GM12878 (cell line): ENCODE measurements around the gene WDR93. TPM values are rescaled to one million over a fixed set of nuclear protein-coding genes. Genes with fewer than 3 reads are reported as not detected.

Experiments
- ATAC-seq: fragments of 200-7000 bp; cut with Tn5 transposase; 3 replicates; pipeline ENCODE4 v1.9.1; 2020; ENCODE audit warnings: mild to moderate bottlenecking, moderate library complexity
- BruUV-seq: library from RNA; stranded (reverse); fragments of 400-500 nt; replicated peaks from 2 replicates; lab custom pipeline; 2021; lab: Mats Ljungman, UMichigan
- CTCF ChIA-PET: fragments of 300-600 bp; sonication (Branson Sonifier 250); formaldehyde crosslinking; extraction: SDS; loops from one replicate; lab custom pipeline; 2021; ENCODE audit warnings: inconsistent platforms; lab: Yijun Ruan, JAX
- POLR2A ChIA-PET: fragments of 350-600 bp; formaldehyde crosslinking; extraction: SDS; loops from one replicate; lab custom pipeline; 2021; ENCODE audit warnings: inconsistent platforms; lab: Charles Lee
- RAD21 ChIA-PET: fragments of 300-600 bp; sonication (Branson Sonifier 250); formaldehyde crosslinking; loops from one replicate; lab custom pipeline; 2023; ENCODE audit warnings: antibody characterized with exemption; ENCODE audit not compliant: unreplicated experiment; lab: Charles Lee
- SMC1A ChIA-PET: fragments of 300-600 bp; sonication (Branson Sonifier 250); formaldehyde crosslinking; loops from one replicate; lab custom pipeline; 2023; ENCODE audit not compliant: unreplicated experiment, uncharacterized antibody; lab: Charles Lee
- DNase-seq: peaks from one replicate; pipeline ENCODE4 v3.0.0-alpha.2; 2011; ENCODE audit warnings: low read depth, low spot score
- FAIRE-seq: peaks from 3 replicates; lab custom pipeline; 2011; peaks lifted over from hg19 to GRCh38; lab: Jason Lieb, UNC
- H2AFZ ChIP-seq: 2 replicates; pipeline ENCODE4 v1.6.0; 2011; ENCODE audit warnings: low read depth, low read length, control low read depth; ENCODE audit not compliant: control insufficient read depth
- H3K27ac ChIP-seq: 2 replicates; pipeline ENCODE4 v1.5.1; 2011; ENCODE audit warnings: control low read depth; ENCODE audit not compliant: control insufficient read depth, insufficient read depth
- H3K27me3 ChIP-seq, 2 experiments: replicated peaks in 1 of 2; 2 replicates each; pipeline versions ENCODE4 v1.6.0 to v1.6.1; 2011; ENCODE audit warnings: low read length in 1 of 2; ENCODE audit not compliant: control insufficient read depth in 2 of 2, insufficient read depth in 2 of 2
- H3K36me3 ChIP-seq, 2 experiments: 2 replicates each; pipeline ENCODE4 v1.5.1; 2011; ENCODE audit warnings: low read length in 1 of 2; ENCODE audit not compliant: control insufficient read depth in 2 of 2, insufficient read depth in 2 of 2
- H3K4me1 ChIP-seq: 2 replicates; pipeline ENCODE4 v1.6.1; 2011; ENCODE audit warnings: mild to moderate bottlenecking, low read length, moderate library complexity, mixed read lengths; ENCODE audit not compliant: control insufficient read depth, insufficient read depth
- H3K4me2 ChIP-seq: 2 replicates; pipeline ENCODE4 v1.6.0; 2011; ENCODE audit warnings: control low read depth; ENCODE audit not compliant: control insufficient read depth, insufficient read depth
- H3K4me3 ChIP-seq: fragments of 200-600 bp; sonication (generic); 2 replicates; pipeline ENCODE4 v1.5.1; 2016
- H3K79me2 ChIP-seq: 2 replicates; pipeline ENCODE4 v1.6.0; 2011; ENCODE audit warnings: low read length; ENCODE audit not compliant: control insufficient read depth, insufficient read depth
- H3K9ac ChIP-seq: 2 replicates; pipeline ENCODE4 v1.8.0; 2011; ENCODE audit warnings: low read length, control low read depth, mixed read lengths; ENCODE audit not compliant: control insufficient read depth, insufficient read depth
- H3K9me3 ChIP-seq: replicated peaks from 3 replicates; pipeline ENCODE4 v1.5.1; 2011; ENCODE audit warnings: mild to moderate bottlenecking, low read length; ENCODE audit not compliant: control insufficient read depth, insufficient read depth
- H4K20me1 ChIP-seq: 2 replicates; pipeline ENCODE4 v1.6.0; 2011; ENCODE audit not compliant: control insufficient read depth, insufficient read depth
- DPF2 ChIP-seq: fragments of 450-650 bp; IDR thresholded peaks from 2 replicates; pipeline ENCODE4 v1.6.1; 2017; ENCODE audit warnings: mild to moderate bottlenecking
- EED ChIP-seq: sonication (generic); IDR thresholded peaks from 2 replicates; pipeline ENCODE4 v1.6.1; 2016; ENCODE audit warnings: antibody characterized with exemption, low read depth
- KAT2A ChIP-seq: conservative IDR thresholded peaks from 2 replicates; pipeline ENCODE4 v1.6.1; 2011; ENCODE audit warnings: low read depth, low read length; ENCODE audit not compliant: control insufficient read depth
- KDM1A ChIP-seq: fragments of 200-600 bp; sonication (generic); IDR thresholded peaks from 2 replicates; pipeline ENCODE4 v1.6.1; 2016; ENCODE audit warnings: borderline replicate concordance
- MEF2B ChIP-seq: fragments of 450-650 bp; IDR thresholded peaks from 2 replicates; pipeline ENCODE4 v1.6.1; 2018; ENCODE audit warnings: mild to moderate bottlenecking, moderate library complexity; ENCODE audit not compliant: partially characterized antibody, poor library complexity, severe bottlenecking
- MYC ChIP-seq: IDR thresholded peaks from 2 replicates; pipeline ENCODE4 v1.6.1; 2011; ENCODE audit warnings: mild to moderate bottlenecking, low read length, moderate library complexity, inconsistent platforms; ENCODE audit not compliant: insufficient read depth, insufficient replicate concordance, insufficient read length, severe bottlenecking
- NFYB ChIP-seq: IDR thresholded peaks from 2 replicates; pipeline ENCODE4 v1.6.1; 2011; ENCODE audit warnings: low read depth, mild to moderate bottlenecking, low read length, improper control_type of control experiment, moderate library complexity; ENCODE audit not compliant: insufficient read depth
- RAD21 ChIP-seq: IDR thresholded peaks from 2 replicates; pipeline ENCODE4 v1.6.1; 2011; ENCODE audit warnings: mild to moderate bottlenecking, low read depth, low read length, moderate library complexity; ENCODE audit not compliant: insufficient read depth
- ZNF384 ChIP-seq: IDR thresholded peaks from 2 replicates; pipeline ENCODE4 v1.6.1; 2012; ENCODE audit warnings: low read depth, mild to moderate bottlenecking, low read length, improper control_type of control experiment, borderline replicate concordance
- in situ Hi-C: fragments of 300-500 bp; cut with MboI; formaldehyde crosslinking; loops from 9 replicates; pipeline ENCODE4 v1.14.3; 2018; ENCODE audit warnings: mixed read lengths
- intact Hi-C: fragments of 100-400 bp; cut with micrococcal nuclease; formaldehyde crosslinking; loops from one replicate; pipeline ENCODE4 v1.14.2; 2022; ENCODE audit not compliant: unreplicated experiment
- polyA plus RNA-seq, 11 experiments: library from polyadenylated mRNA; depleted of rRNA in 4 of 11; unstranded in 6 of 11; stranded (reverse) in 5 of 11; fragments of >200 nt; fragmentation: Nextera tagmentation in 4 of 11; fragmentation: Illumina TruSeq in 1 of 11; extraction: Ambion mirVana in 4 of 11; extraction: Trizol in 1 of 11; gene quantifications; 1 replicate in 1 of 11; 2 replicates in 10 of 11; pipeline versions ENCODE4 v1.2.1 to v1.2.3, GENCODE V29; 2011 to 2016; ENCODE audit warnings: inconsistent platforms in 2 of 11, missing spikeins in 2 of 11, low read depth in 1 of 11
- total RNA-seq, 4 experiments: library from RNA; depleted of rRNA in 3 of 4; stranded (reverse); fragments of >200 nt in 3 of 4; fragmentation: Illumina TruSeq in 1 of 4; extraction: Trizol in 1 of 4; gene quantifications; 2 replicates each; pipeline versions ENCODE4 v1.2.1 to v1.2.3, GENCODE V29; 2013 to 2021
- TF ChIP-seq, protein P1 (sequence below): fragments of 450-650 bp; formaldehyde crosslinking; IDR thresholded peaks from 2 replicates; pipeline ENCODE4 v1.5.0; 2022; ENCODE audit warnings: mild to moderate bottlenecking, missing genetic modification characterization
- TF ChIP-seq, protein P2 (sequence below): IDR thresholded peaks from 2 replicates; pipeline ENCODE4 v1.6.1; 2011; ENCODE audit warnings: low read depth, mild to moderate bottlenecking, low read length, moderate library complexity, borderline replicate concordance; ENCODE audit errors: extremely low read depth
- TF ChIP-seq, protein P3 (sequence below): fragments of 450-650 bp; formaldehyde crosslinking; IDR thresholded peaks from 2 replicates; pipeline ENCODE4 v1.4.0; 2022; ENCODE audit warnings: mild to moderate bottlenecking, moderate library complexity
- TF ChIP-seq, protein P4 (sequence below), 3 experiments: IDR thresholded peaks in 2 of 3; conservative IDR thresholded peaks in 1 of 3; 2 replicates each; pipeline ENCODE4 v1.5.1; 2011; ENCODE audit warnings: low read depth in 3 of 3, low read length in 3 of 3, mild to moderate bottlenecking in 3 of 3, control low read depth in 2 of 3, moderate library complexity in 2 of 3, inconsistent platforms in 1 of 3, mixed read lengths in 1 of 3; ENCODE audit not compliant: control insufficient read depth in 2 of 3, insufficient read depth in 1 of 3; ENCODE audit errors: extremely low read depth in 1 of 3

WDR93 gene
- total and polyA plus RNA-seq, 10 of the 15 experiments (the other 5 are each of a cell fraction or from before 2014, with no cell fraction given), result not detected

DNA sequence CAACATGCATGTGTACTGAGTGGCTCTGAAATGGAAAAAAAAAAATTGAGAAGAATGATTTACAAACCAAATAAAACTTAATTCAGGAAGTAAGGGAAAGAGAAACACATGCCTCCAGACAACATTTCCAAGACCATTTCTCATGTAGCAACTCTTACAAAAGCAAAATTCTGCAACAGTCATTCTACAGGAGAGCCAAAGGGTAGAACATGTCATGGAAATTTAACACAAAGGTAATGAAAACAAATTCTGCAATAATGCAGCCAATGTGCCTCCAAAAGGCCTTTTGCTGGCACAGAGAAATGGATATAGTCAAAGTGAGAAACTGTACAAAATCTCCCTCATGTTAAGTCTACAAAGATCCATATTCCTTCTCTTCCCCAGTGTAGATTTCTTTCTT is 4.1 kb upstream of the WDR93 start:
- DNase-seq, result no peak
- RAD21 ChIA-PET, result no interaction called here
- BruUV-seq, result no TSS peak
- POLR2A ChIA-PET, result no interaction called here
- FAIRE-seq, result no peak
- H2AFZ ChIP-seq, result no peak overlapping the region
- CTCF ChIA-PET, result interaction anchor here (1.0 kb wide), 1 partner anchor 54 kb away, joined by 3 read pairs; no protein-coding TSS in a partner anchor
- no peak overlapping the region for H3K4me3 ChIP-seq
- no peaks in the 10 kb centered on the region for H3K27me3 ChIP-seq
- H3K4me2 ChIP-seq, result no peak overlapping the region
- H3K4me1 ChIP-seq, result no peaks in the 10 kb centered on the region
- ATAC-seq, result no peak
- H3K27ac ChIP-seq, result no peak overlapping the region
- H3K9ac ChIP-seq, result no peak overlapping the region
- H3K9me3 ChIP-seq, result no peaks in the 10 kb centered on the region
- intact Hi-C loops (no loop called here), in situ Hi-C loops (no loop called here)
- TF ChIP-seq DPF2 (no peak), NFYB (no peak), RAD21 (no peak), MEF2B (no peak), KDM1A (no peak), ZNF384 (no peak), KAT2A (no peak), MYC (no peak), EED (no peak)
- TF ChIP-seq, protein P1, sequence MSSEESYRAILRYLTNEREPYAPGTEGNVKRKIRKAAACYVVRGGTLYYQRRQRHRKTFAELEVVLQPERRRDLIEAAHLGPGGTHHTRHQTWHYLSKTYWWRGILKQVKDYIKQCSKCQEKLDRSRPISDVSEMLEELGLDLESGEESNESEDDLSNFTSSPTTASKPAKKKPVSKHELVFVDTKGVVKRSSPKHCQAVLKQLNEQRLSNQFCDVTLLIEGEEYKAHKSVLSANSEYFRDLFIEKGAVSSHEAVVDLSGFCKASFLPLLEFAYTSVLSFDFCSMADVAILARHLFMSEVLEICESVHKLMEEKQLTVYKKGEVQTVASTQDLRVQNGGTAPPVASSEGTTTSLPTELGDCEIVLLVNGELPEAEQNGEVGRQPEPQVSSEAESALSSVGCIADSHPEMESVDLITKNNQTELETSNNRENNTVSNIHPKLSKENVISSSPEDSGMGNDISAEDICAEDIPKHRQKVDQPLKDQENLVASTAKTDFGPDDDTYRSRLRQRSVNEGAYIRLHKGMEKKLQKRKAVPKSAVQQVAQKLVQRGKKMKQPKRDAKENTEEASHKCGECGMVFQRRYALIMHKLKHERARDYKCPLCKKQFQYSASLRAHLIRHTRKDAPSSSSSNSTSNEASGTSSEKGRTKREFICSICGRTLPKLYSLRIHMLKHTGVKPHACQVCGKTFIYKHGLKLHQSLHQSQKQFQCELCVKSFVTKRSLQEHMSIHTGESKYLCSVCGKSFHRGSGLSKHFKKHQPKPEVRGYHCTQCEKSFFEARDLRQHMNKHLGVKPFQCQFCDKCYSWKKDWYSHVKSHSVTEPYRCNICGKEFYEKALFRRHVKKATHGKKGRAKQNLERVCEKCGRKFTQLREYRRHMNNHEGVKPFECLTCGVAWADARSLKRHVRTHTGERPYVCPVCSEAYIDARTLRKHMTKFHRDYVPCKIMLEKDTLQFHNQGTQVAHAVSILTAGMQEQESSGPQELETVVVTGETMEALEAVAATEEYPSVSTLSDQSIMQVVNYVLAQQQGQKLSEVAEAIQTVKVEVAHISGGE (CRISPR knock-in tag), result no peak
- TF ChIP-seq, protein P2, sequence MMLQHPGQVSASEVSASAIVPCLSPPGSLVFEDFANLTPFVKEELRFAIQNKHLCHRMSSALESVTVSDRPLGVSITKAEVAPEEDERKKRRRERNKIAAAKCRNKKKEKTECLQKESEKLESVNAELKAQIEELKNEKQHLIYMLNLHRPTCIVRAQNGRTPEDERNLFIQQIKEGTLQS, result no peak
- TF ChIP-seq, protein P3, sequence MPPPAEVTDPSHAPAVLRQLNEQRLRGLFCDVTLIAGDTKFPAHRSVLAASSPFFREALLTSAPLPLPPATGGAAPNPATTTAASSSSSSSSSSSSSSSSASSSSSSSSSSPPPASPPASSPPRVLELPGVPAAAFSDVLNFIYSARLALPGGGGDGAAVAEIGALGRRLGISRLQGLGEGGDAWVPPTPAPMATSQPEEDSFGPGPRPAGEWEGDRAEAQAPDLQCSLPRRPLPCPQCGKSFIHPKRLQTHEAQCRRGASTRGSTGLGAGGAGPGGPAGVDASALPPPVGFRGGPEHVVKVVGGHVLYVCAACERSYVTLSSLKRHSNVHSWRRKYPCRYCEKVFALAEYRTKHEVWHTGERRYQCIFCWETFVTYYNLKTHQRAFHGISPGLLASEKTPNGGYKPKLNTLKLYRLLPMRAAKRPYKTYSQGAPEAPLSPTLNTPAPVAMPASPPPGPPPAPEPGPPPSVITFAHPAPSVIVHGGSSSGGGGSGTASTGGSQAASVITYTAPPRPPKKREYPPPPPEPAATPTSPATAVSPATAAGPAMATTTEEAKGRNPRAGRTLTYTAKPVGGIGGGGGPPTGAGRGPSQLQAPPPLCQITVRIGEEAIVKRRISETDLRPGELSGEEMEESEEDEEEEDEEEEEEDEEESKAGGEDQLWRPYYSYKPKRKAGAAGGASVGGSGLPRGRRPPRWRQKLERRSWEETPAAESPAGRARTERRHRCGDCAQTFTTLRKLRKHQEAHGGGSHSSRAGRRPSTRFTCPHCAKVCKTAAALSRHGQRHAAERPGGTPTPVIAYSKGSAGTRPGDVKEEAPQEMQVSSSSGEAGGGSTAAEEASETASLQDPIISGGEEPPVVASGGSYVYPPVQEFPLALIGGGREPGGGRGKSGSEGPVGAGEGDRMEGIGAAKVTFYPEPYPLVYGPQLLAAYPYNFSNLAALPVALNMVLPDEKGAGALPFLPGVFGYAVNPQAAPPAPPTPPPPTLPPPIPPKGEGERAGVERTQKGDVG, result no peak
- TF ChIP-seq, protein P4, sequence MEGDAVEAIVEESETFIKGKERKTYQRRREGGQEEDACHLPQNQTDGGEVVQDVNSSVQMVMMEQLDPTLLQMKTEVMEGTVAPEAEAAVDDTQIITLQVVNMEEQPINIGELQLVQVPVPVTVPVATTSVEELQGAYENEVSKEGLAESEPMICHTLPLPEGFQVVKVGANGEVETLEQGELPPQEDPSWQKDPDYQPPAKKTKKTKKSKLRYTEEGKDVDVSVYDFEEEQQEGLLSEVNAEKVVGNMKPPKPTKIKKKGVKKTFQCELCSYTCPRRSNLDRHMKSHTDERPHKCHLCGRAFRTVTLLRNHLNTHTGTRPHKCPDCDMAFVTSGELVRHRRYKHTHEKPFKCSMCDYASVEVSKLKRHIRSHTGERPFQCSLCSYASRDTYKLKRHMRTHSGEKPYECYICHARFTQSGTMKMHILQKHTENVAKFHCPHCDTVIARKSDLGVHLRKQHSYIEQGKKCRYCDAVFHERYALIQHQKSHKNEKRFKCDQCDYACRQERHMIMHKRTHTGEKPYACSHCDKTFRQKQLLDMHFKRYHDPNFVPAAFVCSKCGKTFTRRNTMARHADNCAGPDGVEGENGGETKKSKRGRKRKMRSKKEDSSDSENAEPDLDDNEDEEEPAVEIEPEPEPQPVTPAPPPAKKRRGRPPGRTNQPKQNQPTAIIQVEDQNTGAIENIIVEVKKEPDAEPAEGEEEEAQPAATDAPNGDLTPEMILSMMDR (IDR thresholded peaks at IDR 0.05 in 2 of 3, conservative IDR thresholded peaks at IDR 0.05 in 1 of 3; ENCODE audit: control insufficient read depth in 2 of 3, extremely low read depth in 1 of 3, insufficient read depth in 1 of 3, low read depth in 3 of 3, low read length in 3 of 3), result no peak
- H4K20me1 ChIP-seq, result no peaks in the 10 kb centered on the region
- SMC1A ChIA-PET, result no interaction called here
- no peaks in the 10 kb centered on the region for H3K36me3 ChIP-seq
- no peaks in the 10 kb centered on the region for H3K79me2 ChIP-seq
